IMR-90 (cell line): ENCODE measurements around the gene HMGXB3. TPM values are rescaled to one million over a fixed set of nuclear protein-coding genes. Genes with fewer than 3 reads are reported as not detected.

Experiments used
- ATAC-seq: fragments of 200-7000 bp; cut with Tn5 transposase; 2 replicates; pipeline ENCODE4 v1.9.1; 2020; ENCODE audit warnings: low read depth, mild to moderate bottlenecking, moderate library complexity
- BruUV-seq: library from RNA; stranded (reverse); fragments of 400-500 nt; replicated peaks from 2 replicates; lab custom pipeline; 2021; lab: Mats Ljungman, UMichigan
- CTCF ChIA-PET: fragments of 300-600 bp; formaldehyde crosslinking; extraction: SDS; loops from one replicate; lab custom pipeline; 2021; ENCODE audit warnings: antibody characterized with exemption; lab: Yijun Ruan, JAX
- POLR2A ChIA-PET: fragments of 300-600 bp; sonication (Branson Sonifier 250); formaldehyde crosslinking; loops from one replicate; lab custom pipeline; 2022; ENCODE audit warnings: antibody characterized with exemption; ENCODE audit not compliant: unreplicated experiment; lab: Charles Lee
- DNase-seq: peaks from one replicate; pipeline ENCODE4 v3.0.0; 2013
- H2AFZ ChIP-seq: replicated peaks from 2 replicates; pipeline ENCODE3; 2013; ENCODE audit warnings: low read length, mild to moderate bottlenecking; ENCODE audit not compliant: poor library complexity
- H2AK5ac ChIP-seq: 2 replicates; pipeline ENCODE4 v1.6.1; 2013; ENCODE audit warnings: low read depth, low read length, inconsistent platforms
- H2AK9ac ChIP-seq: replicated peaks from 2 replicates; pipeline ENCODE3; 2013; ENCODE audit warnings: mild to moderate bottlenecking, low read depth, low read length, moderate library complexity; ENCODE audit not compliant: poor library complexity
- H2BK120ac ChIP-seq: 2 replicates; pipeline ENCODE4 v1.6.1; 2013; ENCODE audit warnings: low read depth, low read length, inconsistent platforms
- H2BK15ac ChIP-seq: 3 replicates; pipeline ENCODE4 v1.6.1; 2013; ENCODE audit warnings: low read depth, low read length, inconsistent platforms
- H2BK20ac ChIP-seq: 2 replicates; pipeline ENCODE4 v1.6.1; 2013; ENCODE audit warnings: low read depth, mild to moderate bottlenecking, inconsistent platforms, low read length, moderate library complexity
- H2BK5ac ChIP-seq: 2 replicates; pipeline ENCODE4 v1.6.1; 2013; ENCODE audit warnings: mild to moderate bottlenecking, low read depth, low read length, inconsistent platforms; ENCODE audit not compliant: poor library complexity, severe bottlenecking
- H3K14ac ChIP-seq: replicated peaks from 2 replicates; pipeline ENCODE4 v1.6.1; 2013; ENCODE audit warnings: low read depth, low read length, inconsistent platforms
- H3K18ac ChIP-seq: 2 replicates; pipeline ENCODE4 v1.6.1; 2013; ENCODE audit warnings: low read depth, low read length, control low read depth
- H3K23ac ChIP-seq: 2 replicates; pipeline ENCODE4 v1.6.1; 2013; ENCODE audit warnings: low read depth, low read length, inconsistent platforms
- H3K27ac ChIP-seq: 2 replicates; pipeline ENCODE4 v1.5.1; 2013; ENCODE audit warnings: mild to moderate bottlenecking, control low read depth, low read length; ENCODE audit not compliant: insufficient read depth
- H3K27me3 ChIP-seq: 2 replicates; pipeline ENCODE4 v1.6.1; 2013; ENCODE audit warnings: low read length; ENCODE audit not compliant: control insufficient read depth, insufficient read depth
- H3K36me3 ChIP-seq: 2 replicates; pipeline ENCODE4 v1.6.1; 2013; ENCODE audit warnings: low read length, mixed read lengths; ENCODE audit not compliant: control insufficient read depth, insufficient read depth
- H3K4ac ChIP-seq: 2 replicates; pipeline ENCODE4 v1.6.1; 2013; ENCODE audit warnings: low read depth, low read length, inconsistent platforms
- H3K4me1 ChIP-seq: 2 replicates; pipeline ENCODE4 v1.6.1; 2013; ENCODE audit warnings: low read length, mixed read lengths; ENCODE audit not compliant: control insufficient read depth, insufficient read depth
- H3K4me2 ChIP-seq: 2 replicates; pipeline ENCODE4 v1.6.1; 2013; ENCODE audit warnings: low read depth, mild to moderate bottlenecking, control low read depth, low read length, moderate library complexity
- H3K4me3 ChIP-seq: 2 replicates; pipeline ENCODE4 v1.5.1; 2013; ENCODE audit warnings: low read depth, mild to moderate bottlenecking, control low read depth, low read length, moderate library complexity; ENCODE audit not compliant: insufficient read depth
- H3K56ac ChIP-seq: 2 replicates; pipeline ENCODE4 v1.6.1; 2013; ENCODE audit warnings: low read length, inconsistent platforms; ENCODE audit not compliant: insufficient read depth; ENCODE audit errors: extremely low read depth
- H3K79me1 ChIP-seq, 2 experiments: 2 replicates each; pipeline ENCODE4 v1.6.1; 2013; ENCODE audit warnings: low read length in 2 of 2, inconsistent platforms in 1 of 2, low read depth in 1 of 2
- H3K9ac ChIP-seq: 2 replicates; pipeline ENCODE4 v1.6.1; 2013; ENCODE audit warnings: low read depth, low read length, control low read depth
- H3K9me1 ChIP-seq: 2 replicates; pipeline ENCODE4 v1.6.1; 2013; ENCODE audit warnings: low read length, inconsistent platforms; ENCODE audit not compliant: insufficient read depth
- H3K9me3 ChIP-seq: 2 replicates; pipeline ENCODE4 v1.6.1; 2013; ENCODE audit warnings: low read length; ENCODE audit not compliant: control insufficient read depth, insufficient read depth
- H4K20me1 ChIP-seq: 2 replicates; pipeline ENCODE4 v1.6.1; 2013; ENCODE audit warnings: low read length, inconsistent platforms; ENCODE audit not compliant: insufficient read depth
- H4K5ac ChIP-seq: 2 replicates; pipeline ENCODE4 v1.6.1; 2013; ENCODE audit warnings: mild to moderate bottlenecking, low read depth, low read length, control low read depth
- H4K8ac ChIP-seq, 2 experiments: 2 replicates each; pipeline ENCODE4 v1.6.1; 2013; ENCODE audit warnings: low read depth in 2 of 2, low read length in 2 of 2, control low read depth in 1 of 2, inconsistent platforms in 1 of 2
- H4K91ac ChIP-seq: 2 replicates; pipeline ENCODE4 v1.6.1; 2013; ENCODE audit warnings: low read depth, low read length, inconsistent platforms; ENCODE audit not compliant: insufficient read depth
- ELK1 ChIP-seq: fragments of 150-350 bp; IDR thresholded peaks from 2 replicates; pipeline ENCODE4 v1.6.1; 2016; ENCODE audit warnings: low read depth, mild to moderate bottlenecking, low read length, moderate library complexity, borderline replicate concordance
- MAFK ChIP-seq: IDR thresholded peaks from 2 replicates; pipeline ENCODE4 v1.6.1; 2012; ENCODE audit warnings: low read depth, low read length, improper control_type of control experiment
- NFE2L2 ChIP-seq: fragments of 150-350 bp; IDR thresholded peaks from 2 replicates; pipeline ENCODE4 v1.6.1; 2016; ENCODE audit warnings: low read depth, mild to moderate bottlenecking, low read length
- POLR2A ChIP-seq: IDR thresholded peaks from 2 replicates; pipeline ENCODE4 v1.6.1; 2012; ENCODE audit warnings: mild to moderate bottlenecking, low read depth, low read length
- RAD21 ChIP-seq: IDR thresholded peaks from 2 replicates; pipeline ENCODE4 v1.6.1; 2012; ENCODE audit warnings: low read length, improper control_type of control experiment
- RFX5 ChIP-seq: IDR thresholded peaks from 2 replicates; pipeline ENCODE4 v1.8.0; 2012; ENCODE audit warnings: low read depth, mild to moderate bottlenecking, low read length, moderate library complexity
- WGBS, 2 experiments: methylation state at CpG; one replicate each; pipeline versions ENCODE4 v1.1.5 to v1.1.7; 2013; ENCODE audit warnings: missing lambda C conversion rate in 2 of 2; ENCODE audit not compliant: insufficient read length in 1 of 2; ENCODE audit errors: extremely low coverage in 2 of 2; 5-methylcytosine and 5-hydroxymethylcytosine counted together
- dilution Hi-C: fragments of 300-500 bp; cut with HindIII; formaldehyde crosslinking; loops from one replicate; pipeline ENCODE4 v1.14.3; 2018; ENCODE audit warnings: low sequenced_read_pairs; ENCODE audit not compliant: unreplicated experiment
- in situ Hi-C: fragments of 300-500 bp; cut with MboI; formaldehyde crosslinking; loops from 3 replicates; pipeline ENCODE4 v1.14.3; 2019; ENCODE audit warnings: low sequenced_read_pairs, inconsistent platforms, mixed read lengths
- intact Hi-C: fragments of 100-400 bp; cut with micrococcal nuclease; formaldehyde crosslinking; loops from 2 replicates; pipeline ENCODE4 v1.10.0; 2022
- microRNA-seq, 2 experiments: library from miRNA; stranded (forward) in 1 of 2; unstranded in 1 of 2; fragments of 10-50 nt in 1 of 2; fragments of <30 nt in 1 of 2; gene quantifications in 1 of 2; microRNA quantifications in 1 of 2; one replicate each; pipeline versions ENCODE3 to v1.1.0; 2013 to 2020; ENCODE audit not compliant: insufficient read depth in 1 of 2, insufficient read length in 1 of 2, unreplicated experiment in 1 of 2
- polyA plus RNA-seq, 3 experiments: library from polyadenylated mRNA; depleted of rRNA; stranded (reverse); fragments of >200 nt; gene quantifications; 2 replicates each; pipeline ENCODE4 v1.2.3, GENCODE V29; 2012; ENCODE audit warnings: low replicate concordance in 1 of 3
- small RNA-seq, 5 experiments: library from RNA; depleted of rRNA; stranded (forward); fragments of <200 nt; gene quantifications; one replicate each; pipeline ENCODE3, GENCODE V24; 2012
- total RNA-seq: library from RNA; depleted of rRNA; stranded (reverse); fragments of >200 nt; gene quantifications from 2 replicates; pipeline ENCODE4 v1.2.3, GENCODE V29; 2012; rRNA removed

The HMGXB3 gene
- total and polyA plus RNA-seq, 2 of the 4 experiments (the other 2 are of a cell fraction): 27.6 to 30.6 TPM

DNA sequence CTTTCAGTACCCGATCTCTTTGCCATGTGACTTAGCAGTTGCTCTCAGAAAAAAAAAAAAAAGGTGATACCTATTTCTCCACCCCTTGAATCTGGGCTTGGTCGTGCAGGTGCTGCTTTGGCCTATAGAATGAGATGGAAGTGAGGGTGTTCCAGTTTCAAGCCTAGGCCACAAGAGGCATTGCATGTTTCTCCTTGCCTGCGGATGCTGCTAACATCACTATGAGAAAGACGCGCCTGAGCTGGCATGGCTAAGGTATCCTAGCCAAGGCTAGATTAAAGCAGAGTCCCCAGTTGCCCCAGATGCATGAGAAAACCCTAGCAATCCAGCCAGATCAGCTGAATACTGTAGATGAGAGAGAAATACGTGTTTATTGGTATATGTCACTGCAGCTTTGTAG lies 100.5 kb downstream of the HMGXB3 start:
- Histone ChIP-seq H2BK20ac (no peak overlapping the region), H3K4ac (no peak overlapping the region)
- CTCF ChIA-PET: interaction anchor here (0.7 kb wide), 1 partner anchor 11 kb away, joined by 3 read pairs; no protein-coding TSS in a partner anchor

More for the DNA sequence above, 100.5 kb downstream of the HMGXB3 start:
- DNase-seq (no peak), ATAC-seq (no peak)
- H2AFZ ChIP-seq: no peak overlapping the region
- H2BK5ac ChIP-seq: no peak overlapping the region
- H3K27me3 ChIP-seq: peaks cover 4% of the 10 kb centered on the region
- H3K18ac ChIP-seq: no peak overlapping the region
- no peaks in the 10 kb centered on the region for H3K9me1 ChIP-seq
- H3K9ac ChIP-seq: no peak overlapping the region
- no peak overlapping the region for H4K91ac ChIP-seq
- H3K27ac ChIP-seq: no peak overlapping the region
- POLR2A ChIA-PET: no interaction called here
- H3K56ac ChIP-seq: no peak overlapping the region
- H3K79me1 ChIP-seq: no peaks in the 10 kb centered on the region
- H2BK15ac ChIP-seq: no peak overlapping the region
- in situ Hi-C loops: no loop called here
- no TSS peak for BruUV-seq
- H3K4me3 ChIP-seq: no peak overlapping the region
- no peak overlapping the region for H3K14ac ChIP-seq
- no peaks in the 10 kb centered on the region for H3K4me1 ChIP-seq
- no peak overlapping the region for H4K5ac ChIP-seq
- dilution Hi-C loops: no loop called here
- intact Hi-C loops: no loop called here
- no peaks in the 10 kb centered on the region for H3K9me3 ChIP-seq
- no peak overlapping the region for H2AK5ac ChIP-seq
- H2AK9ac ChIP-seq: no peak overlapping the region
- no peaks in the 10 kb centered on the region for H3K36me3 ChIP-seq
- H3K4me2 ChIP-seq: no peak overlapping the region
- TF ChIP-seq NFE2L2 (no peak), MAFK (no peak), RAD21 (no peak), POLR2A (no peak), RFX5 (no peak), ELK1 (no peak)
- H3K23ac ChIP-seq: no peak overlapping the region
- H4K8ac ChIP-seq: no peak overlapping the region
- no peak overlapping the region for H2BK120ac ChIP-seq
- WGBS, 2 experiments: 14% methylated on average over 1 of the region's 6 CpGs; no CpG with 5 or more reads in 1 of the 2 experiments
- no peaks in the 10 kb centered on the region for H4K20me1 ChIP-seq

Small RNA genes within 50 kb of the gene (microRNA-seq; reads per million reads assigned to microRNA genes)
- gene RF00019 (ENCODE audit: insufficient read depth, insufficient read length): not detected

Small RNA genes within 50 kb of the gene (small RNA-seq; reads per million reads assigned to genes)
- gene RF00019: 0 reads per million in 5 experiments

Other genes with a start within 250 kb of the HMGXB3 start
- gene PDE6A, start 55.9 kb upstream of the HMGXB3 start, total RNA-seq: not detected in 2 replicates
- not detected in 2 replicates for gene PDE6A, start 55.9 kb upstream of the HMGXB3 start, polyA plus RNA-seq (2012; rRNA removed)
- 9.9 and 12.8 TPM in 2 replicates for gene SLC26A2, start 40.0 kb upstream of the HMGXB3 start, total RNA-seq
- gene SLC26A2, start 40.0 kb upstream of the HMGXB3 start, polyA plus RNA-seq (2012; rRNA removed): 1.5 and 2.2 TPM in 2 replicates
- 6.1 and 6.6 TPM in 2 replicates for gene TIGD6, start 85 bp upstream of the HMGXB3 start, total RNA-seq
- 4.4 and 5.8 TPM in 2 replicates for gene TIGD6, start 85 bp upstream of the HMGXB3 start, polyA plus RNA-seq (2012; rRNA removed)
- gene CSF1R, start 85.8 kb downstream of the HMGXB3 start, total RNA-seq: under 0.01 and 0.36 TPM in 2 replicates
- gene CSF1R, start 85.8 kb downstream of the HMGXB3 start, polyA plus RNA-seq (2012; rRNA removed): 0.07 and 0.14 TPM in 2 replicates
- 81.9 and 108 TPM in 2 replicates for gene PDGFRB, start 155.1 kb downstream of the HMGXB3 start, total RNA-seq
- gene PDGFRB, start 155.1 kb downstream of the HMGXB3 start, polyA plus RNA-seq (2012; rRNA removed): 122 and 124 TPM in 2 replicates
- 0.18 TPM in 1 of 2 replicates, not detected in the other for gene CDX1, start 166.0 kb downstream of the HMGXB3 start, total RNA-seq
- 0.22 and 0.24 TPM in 2 replicates for gene CDX1, start 166.0 kb downstream of the HMGXB3 start, polyA plus RNA-seq (2012; rRNA removed)
- under 0.01 TPM in 1 of 2 replicates, not detected in the other for gene SLC6A7, start 189.3 kb downstream of the HMGXB3 start, total RNA-seq
- not detected in 2 replicates for gene SLC6A7, start 189.3 kb downstream of the HMGXB3 start, polyA plus RNA-seq (2012; rRNA removed)